ENCODE results near the gene ENDOU.

The ENDOU gene

GRCh38 chr12:47757364-47757839 lies 32.1 kb upstream of the ENDOU start:
- DNase-seq: no peak

GRCh38 chr12:47755655-47756562 lies 30.6 kb upstream of the ENDOU start:
- peak in 1 of 2 donors; percentile 60 for DNase-seq

DNA sequence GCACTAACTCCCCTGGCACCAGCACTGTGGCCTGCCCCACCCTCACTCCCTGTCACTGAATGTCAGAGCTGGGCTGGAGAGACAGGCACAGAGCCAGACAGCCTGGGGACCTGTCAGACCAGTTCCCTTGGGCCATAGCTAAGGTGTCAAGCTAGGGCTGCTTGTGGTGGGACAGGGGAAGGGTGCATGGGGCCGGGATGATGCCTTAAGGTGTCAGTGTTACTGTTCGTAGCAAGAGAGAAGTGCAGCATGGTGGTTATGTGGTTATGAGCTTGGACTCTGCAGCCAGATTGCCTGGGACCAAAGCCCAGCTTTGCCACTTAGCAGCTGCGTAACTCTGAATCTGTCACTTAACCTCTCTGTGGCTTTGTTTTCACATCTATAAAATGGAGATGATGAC lies 29.6 kb upstream of the ENDOU start:
- no peak for DNase-seq

DNA sequence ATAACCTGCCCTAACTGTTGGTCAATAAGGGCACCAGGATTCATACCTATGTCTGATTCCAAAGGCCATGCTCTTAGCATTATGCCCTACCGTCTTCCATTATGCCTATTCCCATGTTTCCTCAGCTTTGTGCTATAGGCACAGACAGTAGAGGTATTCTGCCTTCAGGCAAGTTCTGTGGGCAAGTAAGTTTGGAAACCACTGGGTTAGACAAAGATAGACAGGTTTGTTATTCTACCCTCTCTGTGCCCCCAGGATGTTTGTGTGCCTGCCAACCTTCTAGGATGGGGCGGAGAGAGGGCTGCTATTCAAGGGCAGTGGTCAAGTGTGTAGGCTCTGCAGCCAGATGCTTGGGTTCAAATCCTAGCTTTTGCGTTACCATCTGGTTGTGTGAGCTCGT lies 28.8 kb upstream of the ENDOU start:
- no peak for DNase-seq

- DNase-seq: no peak
Measured at GRCh38 chr12:47753021-47754001, 28.0 kb upstream of the ENDOU start.

DNA sequence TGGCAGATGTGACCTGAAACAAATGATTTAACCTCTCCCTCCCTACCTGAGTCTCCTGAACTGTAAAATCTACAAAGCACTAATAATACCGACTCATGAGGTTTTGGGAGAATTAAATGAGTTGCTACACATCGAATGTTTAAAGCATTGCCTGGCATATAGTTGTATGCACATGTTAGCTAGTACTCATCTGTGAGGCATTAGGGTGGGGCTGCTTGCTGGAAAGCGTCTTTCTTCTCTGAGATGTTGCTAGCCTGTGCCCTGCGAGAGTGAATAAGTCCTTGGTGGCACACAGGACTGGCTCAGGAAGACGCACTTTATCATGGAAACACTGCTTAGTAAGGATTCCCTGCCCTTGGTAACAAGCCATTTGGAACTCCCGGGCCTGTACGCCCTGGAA lies 27.3 kb upstream of the ENDOU start:
- no peak for DNase-seq

DNA sequence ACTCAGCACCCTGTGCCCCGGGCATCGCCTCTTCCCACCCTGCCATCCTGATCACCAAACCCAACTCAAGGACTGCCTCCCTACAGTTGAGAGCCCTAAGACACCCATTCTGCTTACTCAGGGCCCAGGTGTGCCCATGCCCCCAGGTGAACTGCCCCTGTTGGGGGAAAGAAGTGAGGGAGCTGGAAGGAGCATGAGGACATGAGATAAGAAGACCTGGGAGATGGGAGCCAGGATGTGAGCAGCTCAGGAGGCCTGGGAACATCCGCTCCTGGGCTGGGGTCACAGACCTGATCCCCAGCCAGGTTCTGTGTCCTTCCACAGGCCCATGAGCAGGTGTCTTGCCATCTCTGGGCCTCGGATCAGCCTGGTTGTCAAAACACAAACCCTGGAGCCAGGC lies 26.8 kb upstream of the ENDOU start:
- no peak for DNase-seq

GRCh38 chr12:47751561-47751960 lies 26.3 kb upstream of the ENDOU start:
- no peak for DNase-seq

- DNase-seq: no peak
Measured at GRCh38 chr12:47750916-47751470, 25.7 kb upstream of the ENDOU start.

DNA sequence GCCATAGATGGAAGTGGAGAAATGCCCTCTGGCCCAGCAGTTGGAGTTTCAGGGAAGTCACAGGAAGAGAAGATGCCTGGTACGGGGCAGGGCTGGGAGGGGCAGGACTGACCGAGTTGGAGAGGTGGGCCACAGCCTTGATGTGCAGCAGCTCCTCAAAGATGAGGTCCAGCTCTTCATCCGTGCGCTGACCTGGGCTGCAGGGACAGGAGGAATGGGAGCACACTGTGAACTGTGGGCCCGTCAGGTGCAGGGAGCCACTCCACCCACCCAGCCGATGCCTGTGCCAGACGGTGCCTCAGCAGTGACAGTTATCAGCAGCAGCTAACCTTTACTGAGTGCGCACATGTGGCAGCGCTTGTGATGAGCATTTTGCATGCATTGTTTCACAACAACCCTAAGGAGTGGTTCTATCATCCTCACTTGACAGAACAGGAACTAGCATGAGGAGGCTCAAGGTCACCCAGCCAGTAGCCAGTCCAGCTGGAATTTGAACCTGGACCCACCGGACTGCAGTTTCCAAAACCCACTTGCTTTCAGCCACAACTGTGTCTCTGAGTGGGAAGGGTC lies 25.0 kb upstream of the ENDOU start:
- DNase-seq: peak; percentile 61 to 85

GRCh38 chr12:47748899-47749298 lies 23.6 kb upstream of the ENDOU start:
- DNase-seq: no peak

DNA sequence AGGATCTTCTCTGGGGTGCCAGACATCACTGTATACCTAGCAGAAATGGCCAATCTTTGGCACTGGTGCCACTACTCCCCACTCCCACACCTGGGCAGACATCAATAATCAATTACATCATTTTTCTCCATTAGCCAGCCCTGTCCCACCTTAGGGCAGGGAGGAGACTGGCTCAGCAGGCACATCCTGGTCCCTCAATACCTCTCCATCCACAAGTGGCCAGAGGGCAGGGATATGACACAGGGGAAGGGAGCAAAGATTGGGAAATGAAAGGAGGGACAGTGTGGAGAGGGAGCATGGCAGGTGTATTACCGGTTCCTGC lies 23.2 kb upstream of the ENDOU start:
- DNase-seq: no peak

DNA sequence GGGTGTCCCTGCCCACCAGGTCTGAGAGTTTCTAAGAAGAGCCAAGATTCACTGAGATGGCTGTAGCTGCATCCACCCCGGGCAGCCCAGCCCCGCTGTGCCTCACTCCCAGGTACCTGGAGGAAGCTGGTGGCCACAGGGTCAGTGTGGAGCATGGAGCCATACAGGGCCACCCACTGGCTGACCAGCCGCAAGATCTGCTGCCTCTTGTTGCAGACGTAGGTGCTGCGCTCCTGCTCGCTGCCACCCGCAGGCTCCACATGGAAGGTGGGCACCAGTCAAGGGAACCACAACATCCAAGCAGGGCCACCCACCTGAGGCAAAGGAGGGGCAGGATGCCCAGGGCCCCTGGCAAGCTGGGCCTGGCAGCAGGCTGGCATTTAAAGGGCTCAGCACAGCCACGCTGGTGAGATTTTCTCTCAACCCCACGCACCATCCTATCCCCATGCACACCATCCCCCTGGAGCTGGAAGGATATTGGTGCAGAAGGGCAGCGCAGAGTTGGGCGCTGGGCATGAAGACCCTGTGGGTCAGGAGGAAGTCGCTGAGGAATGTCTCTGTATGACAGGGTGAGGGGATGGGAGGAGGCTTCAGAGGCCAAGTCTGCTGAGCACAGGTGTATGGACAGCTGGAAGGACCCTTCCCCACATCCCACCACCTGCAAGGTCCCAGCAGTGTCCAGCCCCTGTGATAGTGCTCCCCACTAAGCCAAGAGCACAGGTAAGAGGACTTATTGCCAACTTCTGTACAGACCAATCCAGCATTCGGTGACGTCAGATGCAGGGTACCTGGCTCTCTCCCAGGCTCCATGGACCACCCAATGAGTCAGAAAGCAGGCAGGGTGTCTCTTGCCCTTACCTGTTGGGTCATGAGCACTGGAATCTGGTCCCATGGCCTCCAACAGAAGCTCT lies 22.6 kb upstream of the ENDOU start:
- DNase-seq: no peak

DNA sequence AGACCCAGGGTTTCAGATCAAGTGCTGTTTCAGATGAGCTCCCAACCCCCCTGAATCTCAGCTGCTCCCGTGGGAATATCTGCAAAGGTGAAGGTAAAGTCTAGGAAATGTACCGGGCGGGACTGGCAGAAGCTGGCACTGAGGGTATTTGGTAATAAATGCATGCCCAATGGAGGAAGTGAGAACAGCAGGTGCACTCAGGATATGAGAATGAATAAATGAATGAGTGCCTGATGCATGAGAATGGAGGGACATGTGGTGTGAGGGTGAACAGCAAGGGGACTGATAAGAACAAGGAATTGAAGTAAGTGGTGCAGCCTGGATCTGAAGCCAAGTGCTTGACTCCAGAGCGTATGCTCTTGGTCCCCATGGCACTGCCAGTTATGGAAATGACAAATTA lies 21.8 kb upstream of the ENDOU start:
- no peak for DNase-seq

- DNase-seq: no peak
Measured at GRCh38 chr12:47746523-47746922, 21.2 kb upstream of the ENDOU start.

DNA sequence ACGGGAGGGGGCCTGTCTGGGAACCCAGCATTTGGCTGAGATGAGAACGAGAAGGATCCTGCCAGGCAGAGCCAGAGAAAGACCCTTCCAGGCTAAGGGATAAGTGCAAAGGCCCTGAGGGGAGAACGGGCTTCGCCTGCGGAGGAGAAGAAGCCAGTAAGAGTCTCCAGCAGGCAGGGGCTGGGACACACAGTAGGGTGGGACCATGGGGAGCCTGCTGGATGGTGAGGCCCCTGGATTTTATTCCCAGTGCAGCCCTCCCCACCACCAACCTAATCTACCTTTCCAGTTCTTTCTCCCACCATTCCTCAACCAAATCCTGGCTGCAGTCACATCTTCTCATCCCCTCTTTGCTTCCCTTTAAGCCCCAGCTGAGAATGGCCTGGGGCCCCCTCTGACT lies 20.8 kb upstream of the ENDOU start:
- DNase-seq: no peak

- no peak for DNase-seq
Measured at GRCh38 chr12:47745485-47746041, 20.3 kb upstream of the ENDOU start.

GRCh38 chr12:47744778-47745436 lies 19.6 kb upstream of the ENDOU start:
- DNase-seq: no peak

DNA sequence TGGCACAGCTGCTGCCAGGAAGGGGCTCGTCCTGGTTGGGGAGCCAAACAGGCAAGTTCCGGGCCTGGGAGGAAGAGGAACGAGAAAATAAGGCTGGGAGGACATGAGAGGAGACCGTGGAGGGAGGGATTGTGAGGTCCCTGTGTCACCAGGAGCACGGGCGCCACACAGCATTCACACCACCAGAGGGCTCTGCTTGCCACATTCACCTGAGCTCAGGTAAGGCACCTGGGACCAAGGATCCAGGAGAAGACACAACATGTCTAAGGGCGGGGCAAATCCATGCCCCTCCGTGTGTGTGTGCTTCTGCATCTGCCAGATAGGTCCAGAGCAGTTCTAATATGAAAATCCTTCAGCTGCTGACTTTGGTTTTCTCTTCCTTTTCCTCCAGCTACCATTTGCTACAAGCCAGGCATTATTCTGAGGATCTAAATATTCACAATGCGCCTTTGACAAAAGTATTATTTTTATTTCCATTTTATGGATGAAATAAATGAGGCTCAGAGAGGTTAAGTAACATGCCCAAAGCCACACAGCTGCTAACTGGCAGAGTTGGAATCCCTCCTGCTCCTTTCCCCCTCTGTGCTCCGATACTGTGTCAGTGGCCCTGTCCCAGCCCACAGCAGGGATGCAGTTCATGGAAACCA lies 18.8 kb upstream of the ENDOU start:
- DNase-seq: no peak

- no peak for DNase-seq
Measured at GRCh38 chr12:47743311-47743860, 18.1 kb upstream of the ENDOU start.

Data from inflammatory macrophage treated with lipopolysaccharide for 1 hour (primary cell).